Stimulated activated naive CD8-positive, alpha-beta T cell treated with anti-CD3 and anti-CD28 coated beads, Interleukin-15, Interleukin-2, amounts not matched to agents 100 ng/mL and 50 ng/mL, for 24 hours (primary cell): ENCODE measurements around the gene ITPK1.

Source experiments
- H3K27ac Mint-ChIP-seq: one replicate; pipeline ENCODE4 v1.8.0; 2021; ENCODE audit warnings: mild to moderate bottlenecking, mixed read lengths
- H3K27me3 Mint-ChIP-seq: one replicate; pipeline ENCODE4 v1.8.0; 2021; ENCODE audit warnings: mixed read lengths
- H3K36me3 Mint-ChIP-seq: one replicate; pipeline ENCODE4 v1.8.0; 2021; ENCODE audit warnings: low read depth, mixed read lengths
- H3K4me1 Mint-ChIP-seq: one replicate; pipeline ENCODE4 v1.8.0; 2021; ENCODE audit warnings: low read depth, mixed read lengths
- H3K4me3 Mint-ChIP-seq: one replicate; pipeline ENCODE4 v1.8.0; 2021; ENCODE audit warnings: mild to moderate bottlenecking, mixed read lengths
- H3K9me3 Mint-ChIP-seq: one replicate; pipeline ENCODE4 v1.8.0; 2021; ENCODE audit warnings: mixed read lengths

Gene ITPK1

GRCh38 chr14:92931681-92932447 is 183.9 kb downstream of the ITPK1 start:
- Mint-ChIP-seq H3K9me3 (no peaks in the 10 kb centered on the region), H3K27me3 (no peaks in the 10 kb centered on the region), H3K36me3 (peaks cover under 1% of the 10 kb centered on the region), H3K4me3 (no peak overlapping the region), H3K4me1 (peaks cover 3% of the 10 kb centered on the region), H3K27ac (no peak overlapping the region)

GRCh38 chr14:92930737-92931602 is 184.8 kb downstream of the ITPK1 start:
- Mint-ChIP-seq H3K4me1 (no peaks in the 10 kb centered on the region), H3K27me3 (no peaks in the 10 kb centered on the region), H3K4me3 (no peak overlapping the region), H3K9me3 (no peaks in the 10 kb centered on the region), H3K36me3 (no peaks in the 10 kb centered on the region), H3K27ac (no peak overlapping the region)

GRCh38 chr14:92929689-92930608 is 185.8 kb downstream of the ITPK1 start:
- peaks cover 7% of the 10 kb centered on the region for H3K27me3 Mint-ChIP-seq
- H3K27ac Mint-ChIP-seq: no peak overlapping the region
- no peaks in the 10 kb centered on the region for H3K9me3 Mint-ChIP-seq
- H3K4me1 Mint-ChIP-seq: no peaks in the 10 kb centered on the region
- H3K36me3 Mint-ChIP-seq: no peaks in the 10 kb centered on the region
- H3K4me3 Mint-ChIP-seq: no peak overlapping the region

GRCh38 chr14:92928961-92929688 is 186.6 kb downstream of the ITPK1 start:
- Mint-ChIP-seq H3K27me3 (peaks cover 12% of the 10 kb centered on the region), H3K36me3 (no peaks in the 10 kb centered on the region), H3K9me3 (no peaks in the 10 kb centered on the region), H3K4me3 (no peak overlapping the region), H3K4me1 (no peaks in the 10 kb centered on the region), H3K27ac (no peak overlapping the region)

- H3K4me1 Mint-ChIP-seq: no peaks in the 10 kb centered on the region
- peaks cover 12% of the 10 kb centered on the region for H3K27me3 Mint-ChIP-seq
- no peaks in the 10 kb centered on the region for H3K36me3 Mint-ChIP-seq
- H3K4me3 Mint-ChIP-seq: no peak overlapping the region
- no peak overlapping the region for H3K27ac Mint-ChIP-seq
- H3K9me3 Mint-ChIP-seq: no peaks in the 10 kb centered on the region
Observed at GRCh38 chr14:92928258-92928629, 187.5 kb downstream of the ITPK1 start.

GRCh38 chr14:92927349-92928257 is 188.1 kb downstream of the ITPK1 start:
- Mint-ChIP-seq H3K36me3 (no peaks in the 10 kb centered on the region), H3K4me1 (no peaks in the 10 kb centered on the region), H3K9me3 (no peaks in the 10 kb centered on the region)

GRCh38 chr14:92926931-92927330 is 188.8 kb downstream of the ITPK1 start:
- Mint-ChIP-seq H3K4me1 (no peaks in the 10 kb centered on the region), H3K4me3 (no peak overlapping the region), H3K27ac (no peak overlapping the region), H3K36me3 (no peaks in the 10 kb centered on the region), H3K9me3 (no peaks in the 10 kb centered on the region), H3K27me3 (peaks cover 21% of the 10 kb centered on the region)

More at GRCh38 chr14:92927349-92928257, 188.1 kb downstream of the ITPK1 start:
- Mint-ChIP-seq H3K4me3 (no peak overlapping the region), H3K27ac (no peak overlapping the region), H3K27me3 (peaks cover 14% of the 10 kb centered on the region)

- Mint-ChIP-seq H3K27ac (no peak overlapping the region), H3K9me3 (no peaks in the 10 kb centered on the region), H3K4me1 (no peaks in the 10 kb centered on the region), H3K27me3 (peaks cover 27% of the 10 kb centered on the region), H3K36me3 (no peaks in the 10 kb centered on the region), H3K4me3 (no peak overlapping the region)
Observed at GRCh38 chr14:92926180-92926845, 189.4 kb downstream of the ITPK1 start.

GRCh38 chr14:92925446-92925845 is 190.3 kb downstream of the ITPK1 start:
- no peaks in the 10 kb centered on the region for H3K9me3 Mint-ChIP-seq
- H3K27me3 Mint-ChIP-seq: peaks cover 32% of the 10 kb centered on the region
- H3K4me3 Mint-ChIP-seq: no peak overlapping the region
- no peak overlapping the region for H3K27ac Mint-ChIP-seq
- no peaks in the 10 kb centered on the region for H3K4me1 Mint-ChIP-seq
- no peaks in the 10 kb centered on the region for H3K36me3 Mint-ChIP-seq

- Mint-ChIP-seq H3K4me3 (no peak overlapping the region), H3K4me1 (no peaks in the 10 kb centered on the region)
Observed at GRCh38 chr14:92924247-92924646, 191.5 kb downstream of the ITPK1 start.

GRCh38 chr14:92923744-92924103 is 192.0 kb downstream of the ITPK1 start:
- Mint-ChIP-seq H3K4me1 (no peaks in the 10 kb centered on the region), H3K9me3 (no peaks in the 10 kb centered on the region), H3K27ac (no peak overlapping the region), H3K4me3 (no peak overlapping the region), H3K27me3 (peaks cover 44% of the 10 kb centered on the region), H3K36me3 (no peaks in the 10 kb centered on the region)

More at GRCh38 chr14:92924247-92924646, 191.5 kb downstream of the ITPK1 start:
- peaks cover 41% of the 10 kb centered on the region for H3K27me3 Mint-ChIP-seq
- H3K27ac Mint-ChIP-seq: no peak overlapping the region
- no peaks in the 10 kb centered on the region for H3K9me3 Mint-ChIP-seq
- no peaks in the 10 kb centered on the region for H3K36me3 Mint-ChIP-seq

- Mint-ChIP-seq H3K4me1 (no peaks in the 10 kb centered on the region), H3K9me3 (no peaks in the 10 kb centered on the region), H3K27me3 (peaks cover 44% of the 10 kb centered on the region), H3K36me3 (no peaks in the 10 kb centered on the region), H3K27ac (no peak within 1 kb of the TSS), H3K4me3 (no peak within 1 kb of the TSS)
Observed at GRCh38 chr14:92922883-92923743, 192.6 kb downstream of the ITPK1 start, which contains the start of gene CHGA. Gene CHGA (plus strand): TSS chr14:92923150. CDS start chr14:92923360, 210 bp downstream.
